IPS-NIHi7 (cell line): Measurements from ENCODE around the gene UBE2O.

ENCODE experiments used
- DNase-seq: peaks from one replicate; pipeline ENCODE4 v3.0.0; 2012; ENCODE audit warnings: mixed read lengths; ENCODE audit errors: extremely low spot score

The UBE2O gene

GRCh38 chr17:76414334-76415295 is 38.3 kb downstream of the UBE2O start:
- no peak for DNase-seq

GRCh38 chr17:76411247-76411646 is 41.7 kb downstream of the UBE2O start:
- DNase-seq: no peak

GRCh38 chr17:76410328-76410965 is 42.5 kb downstream of the UBE2O start:
- DNase-seq: no peak

- peak; percentile 80 for DNase-seq
Observed at GRCh38 chr17:76408037-76408849, 44.7 kb downstream of the UBE2O start.

GRCh38 chr17:76407509-76407908 is 45.4 kb downstream of the UBE2O start:
- DNase-seq: no peak

- DNase-seq: no peak
Observed at GRCh38 chr17:76405967-76406647, 46.8 kb downstream of the UBE2O start.

GRCh38 chr17:76405607-76405966 is 47.4 kb downstream of the UBE2O start:
- DNase-seq: no peak

GRCh38 chr17:76404976-76405563 is 47.9 kb downstream of the UBE2O start:
- DNase-seq: no peak

- no peak for DNase-seq
Observed at GRCh38 chr17:76404256-76404655, 48.7 kb downstream of the UBE2O start.

GRCh38 chr17:76402711-76403110 is 50.2 kb downstream of the UBE2O start:
- no peak for DNase-seq

- no peak for DNase-seq
Observed at GRCh38 chr17:76399175-76400172, 53.5 kb downstream of the UBE2O start.

GRCh38 chr17:76398523-76399174 is 54.3 kb downstream of the UBE2O start:
- no peak for DNase-seq

- peak; percentile 92 for DNase-seq
Observed at GRCh38 chr17:76397687-76398522, 55.0 kb downstream of the UBE2O start.

GRCh38 chr17:76397184-76397583 is 55.8 kb downstream of the UBE2O start:
- DNase-seq: no peak

- no peak for DNase-seq
Observed at GRCh38 chr17:76395980-76396379, 57.0 kb downstream of the UBE2O start.

- no peak for DNase-seq
Observed at GRCh38 chr17:76394166-76394565, 58.8 kb downstream of the UBE2O start.

- no peak for DNase-seq
Observed at GRCh38 chr17:76391200-76391715, 61.7 kb downstream of the UBE2O start.

- no peak for DNase-seq
Observed at GRCh38 chr17:76390003-76390421, 62.9 kb downstream of the UBE2O start.
